Measurements from ENCODE around the gene ZC3H10. TPM values are rescaled to one million over a fixed set of nuclear protein-coding genes. Genes with fewer than 3 reads are reported as not detected.
"Not testable (repeated sequence)": the region's sequence is repeated elsewhere in the genome, so short reads cannot be mapped to it uniquely, and the experiment has no call there.

Gene ZC3H10
- total RNA-seq, 4 donors from 2014 or later = 1.3 to 9.8 (median 4.2) TPM

DNA sequence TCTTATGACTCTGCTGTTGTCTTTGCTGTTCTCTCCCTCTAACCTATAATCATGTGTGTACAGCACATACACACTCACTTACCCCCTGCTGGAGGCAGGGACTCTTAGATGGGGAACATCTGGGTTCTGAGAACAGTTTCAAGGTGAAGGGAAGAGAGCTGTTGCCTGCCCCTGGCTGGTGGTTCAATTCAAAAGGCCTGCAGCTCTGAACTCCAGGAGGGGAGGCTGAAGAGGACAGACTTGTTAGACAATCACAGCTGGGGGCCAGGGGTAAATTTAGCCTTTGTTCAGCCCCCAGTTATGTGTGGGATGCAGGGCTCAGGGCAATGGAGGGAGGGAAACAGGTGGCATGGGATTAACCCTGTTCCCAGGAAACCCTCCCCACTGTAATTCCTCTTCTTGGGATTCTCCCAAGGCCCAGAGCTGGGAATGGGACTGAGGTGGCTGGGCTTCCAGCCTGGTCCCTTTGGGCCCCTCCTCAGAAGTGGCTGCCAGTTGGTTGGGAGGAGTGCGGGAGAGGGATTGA lies 36.2 kb downstream of the ZC3H10 start:
- intact Hi-C loops (cut with DNase I; ENCODE audit: low total_unique reads) = no loop called here
- no peak for DNase-seq
- H3K27ac ChIP-seq = no peak overlapping the region
- H3K27me3 ChIP-seq = no peaks in the 10 kb centered on the region
- peaks cover 6 to 7% of the 10 kb centered on the region in 2 donors for H3K4me1 ChIP-seq
- H3K9me3 ChIP-seq = no peaks in the 10 kb centered on the region
- H3K4me3 ChIP-seq = no peak overlapping the region
- TF ChIP-seq POLR2A (IDR thresholded peaks at IDR 0.05) = no peak
- TF ChIP-seq, protein P1, sequence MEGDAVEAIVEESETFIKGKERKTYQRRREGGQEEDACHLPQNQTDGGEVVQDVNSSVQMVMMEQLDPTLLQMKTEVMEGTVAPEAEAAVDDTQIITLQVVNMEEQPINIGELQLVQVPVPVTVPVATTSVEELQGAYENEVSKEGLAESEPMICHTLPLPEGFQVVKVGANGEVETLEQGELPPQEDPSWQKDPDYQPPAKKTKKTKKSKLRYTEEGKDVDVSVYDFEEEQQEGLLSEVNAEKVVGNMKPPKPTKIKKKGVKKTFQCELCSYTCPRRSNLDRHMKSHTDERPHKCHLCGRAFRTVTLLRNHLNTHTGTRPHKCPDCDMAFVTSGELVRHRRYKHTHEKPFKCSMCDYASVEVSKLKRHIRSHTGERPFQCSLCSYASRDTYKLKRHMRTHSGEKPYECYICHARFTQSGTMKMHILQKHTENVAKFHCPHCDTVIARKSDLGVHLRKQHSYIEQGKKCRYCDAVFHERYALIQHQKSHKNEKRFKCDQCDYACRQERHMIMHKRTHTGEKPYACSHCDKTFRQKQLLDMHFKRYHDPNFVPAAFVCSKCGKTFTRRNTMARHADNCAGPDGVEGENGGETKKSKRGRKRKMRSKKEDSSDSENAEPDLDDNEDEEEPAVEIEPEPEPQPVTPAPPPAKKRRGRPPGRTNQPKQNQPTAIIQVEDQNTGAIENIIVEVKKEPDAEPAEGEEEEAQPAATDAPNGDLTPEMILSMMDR (IDR thresholded peaks at IDR 0.05) = no peak
- H3K36me3 ChIP-seq = no peaks in the 10 kb centered on the region

DNA sequence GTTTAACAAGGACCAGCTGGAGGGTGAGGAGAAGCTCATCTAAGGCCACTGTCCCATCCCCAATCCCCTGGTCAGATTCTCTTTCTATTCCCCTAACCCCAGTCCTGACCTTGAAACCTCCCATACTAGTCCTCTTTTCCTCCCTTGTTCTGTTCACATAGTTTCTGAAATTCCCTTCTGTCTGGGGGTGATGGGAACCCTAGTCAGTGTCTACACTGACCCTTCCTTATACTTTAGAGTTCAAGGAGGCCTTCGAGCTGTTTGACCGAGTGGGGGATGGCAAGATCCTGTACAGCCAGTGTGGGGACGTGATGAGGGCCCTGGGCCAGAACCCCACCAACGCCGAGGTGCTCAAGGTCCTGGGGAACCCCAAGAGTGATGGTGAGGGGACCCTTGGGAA lies 36.8 kb downstream of the ZC3H10 start:
- Histone ChIP-seq H3K4me1 (peaks cover 6 to 7% of the 10 kb centered on the region in 2 donors), H3K9me3 (no peaks in the 10 kb centered on the region), H3K27me3 (no peaks in the 10 kb centered on the region), H3K27ac (no peak overlapping the region), H3K36me3 (no peaks in the 10 kb centered on the region), H3K4me3 (no peak overlapping the region)
- no peak for DNase-seq
- intact Hi-C loops (cut with DNase I; ENCODE audit: low total_unique reads) = no loop called here
- TF ChIP-seq POLR2A (IDR thresholded peaks at IDR 0.05) = no peak
- TF ChIP-seq, protein P1 (IDR thresholded peaks at IDR 0.05) = no peak

DNA sequence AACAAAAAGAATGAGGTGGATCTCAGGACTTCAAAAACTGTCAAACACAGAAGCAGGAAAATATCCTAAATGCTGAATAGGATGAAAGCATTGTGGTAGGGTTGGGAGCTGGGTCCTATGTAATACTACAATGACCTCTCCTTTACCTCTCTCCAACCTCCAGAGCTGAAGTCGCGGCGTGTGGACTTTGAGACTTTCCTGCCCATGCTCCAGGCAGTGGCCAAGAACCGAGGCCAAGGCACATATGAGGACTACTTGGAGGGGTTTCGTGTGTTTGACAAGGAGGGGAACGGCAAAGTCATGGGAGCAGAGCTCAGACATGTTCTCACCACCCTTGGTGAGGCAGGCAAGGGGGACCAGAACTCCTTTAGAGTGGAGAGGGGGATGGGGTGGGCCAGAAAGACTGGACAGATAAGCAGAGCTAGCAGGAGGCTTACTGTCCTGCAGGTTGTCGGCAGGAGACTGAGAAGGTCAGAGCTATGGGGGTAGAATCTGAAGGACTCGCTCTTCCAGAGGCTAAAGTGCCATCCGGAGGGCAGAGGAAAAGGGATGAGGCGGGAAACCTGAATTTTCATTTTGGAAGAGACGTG lies 37.3 kb downstream of the ZC3H10 start:
- Histone ChIP-seq H3K4me3 (no peak overlapping the region), H3K9me3 (no peaks in the 10 kb centered on the region), H3K27me3 (no peaks in the 10 kb centered on the region), H3K36me3 (no peaks in the 10 kb centered on the region), H3K4me1 (peaks cover 6 to 7% of the 10 kb centered on the region in 2 donors), H3K27ac (no peak overlapping the region)
- intact Hi-C loops (cut with DNase I; ENCODE audit: low total_unique reads) = no loop called here
- TF ChIP-seq POLR2A (IDR thresholded peaks at IDR 0.05) = no peak
- TF ChIP-seq, protein P1 (IDR thresholded peaks at IDR 0.05) = no peak
- no peak for DNase-seq

DNA sequence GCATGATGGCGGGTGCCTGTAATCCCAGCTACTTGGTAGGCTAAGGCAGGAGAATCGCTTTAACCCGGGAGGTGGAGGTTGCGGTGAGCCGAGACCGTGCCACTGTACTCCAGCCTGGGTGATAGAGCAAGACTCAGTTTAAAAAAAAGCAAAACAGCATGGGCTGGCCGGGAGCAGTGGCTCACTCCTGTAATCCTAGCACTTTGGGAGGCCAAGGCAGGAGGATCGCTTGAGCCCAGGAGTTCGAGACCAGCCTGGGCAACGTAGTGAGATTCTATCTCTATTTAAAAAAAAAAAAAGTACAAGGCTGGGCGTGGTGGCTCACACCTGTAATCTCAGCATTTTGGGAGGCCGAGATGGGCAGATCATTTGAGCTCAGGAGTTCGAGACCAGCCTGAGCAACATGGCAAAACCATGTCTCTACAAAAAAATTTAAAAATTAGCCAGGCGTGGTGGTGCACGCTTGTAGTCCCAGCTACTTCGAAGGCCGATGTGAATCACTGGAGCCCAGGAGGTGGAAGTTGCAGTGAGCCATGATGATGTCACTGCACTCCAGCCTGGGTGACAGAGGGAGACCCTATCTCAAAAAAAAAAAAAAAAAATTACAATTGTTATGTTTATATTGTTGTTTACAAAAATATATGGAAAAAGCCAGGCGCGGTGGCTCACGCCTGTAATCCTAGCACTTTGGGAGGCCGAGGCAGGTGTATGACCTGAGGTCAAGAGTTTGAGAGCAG lies 38.6 kb downstream of the ZC3H10 start:
- intact Hi-C loops (cut with DNase I; ENCODE audit: low total_unique reads); H3K9me3 ChIP-seq; H3K36me3 ChIP-seq; H3K27me3 ChIP-seq; DNase-seq: not testable (repeated sequence)
- Histone ChIP-seq H3K4me1 (peaks cover 6 to 17% of the 10 kb centered on the region in 2 donors), H3K27ac (peak overlapping the region; percentile 99), H3K4me3 (peak overlapping the region; percentile 89 to 98)

DNA sequence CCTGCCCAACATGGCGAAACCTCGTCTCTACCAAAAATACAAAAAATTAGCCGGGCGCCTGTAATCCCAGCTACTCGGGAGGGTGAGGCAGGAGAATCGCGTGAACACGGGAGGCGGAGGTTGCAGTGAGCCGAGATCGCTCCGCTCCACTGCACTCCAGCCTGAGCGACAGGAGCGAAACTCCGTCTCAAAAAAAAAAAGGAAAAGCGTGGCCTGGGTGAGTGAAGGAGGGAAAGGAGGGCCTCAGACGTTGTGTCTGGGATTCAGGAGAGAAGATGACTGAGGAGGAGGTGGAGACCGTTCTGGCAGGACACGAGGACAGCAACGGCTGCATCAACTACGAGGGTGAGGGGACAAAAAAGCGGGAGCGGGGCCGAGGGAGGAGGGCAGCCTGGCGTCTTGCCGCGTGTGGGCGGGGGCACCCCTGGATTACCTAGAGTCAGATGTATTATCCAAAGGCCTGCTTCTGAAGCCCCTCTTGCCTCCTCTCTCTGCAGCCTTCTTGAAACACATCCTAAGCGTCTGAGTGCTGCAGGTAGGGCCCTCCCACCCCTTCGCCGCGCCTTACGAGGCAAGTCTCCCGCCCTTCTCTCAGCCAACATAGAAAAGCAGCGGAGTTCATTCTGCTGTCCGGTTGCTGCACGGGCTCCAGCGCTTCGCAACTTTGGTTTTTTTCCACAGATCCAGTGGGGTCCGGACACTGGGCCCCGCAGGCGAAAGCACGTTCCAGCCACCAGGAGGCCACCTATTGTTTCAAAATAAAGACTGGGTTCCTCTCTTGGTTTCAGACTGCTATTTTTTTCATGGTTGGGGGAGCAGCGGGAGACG lies 39.3 kb downstream of the ZC3H10 start:
- H3K27ac ChIP-seq = peak overlapping the region; percentile 99
- H3K27me3 ChIP-seq = no peaks in the 10 kb centered on the region
- H3K4me3 ChIP-seq = peak overlapping the region; percentile 89 to 98
- no peaks in the 10 kb centered on the region for H3K9me3 ChIP-seq
- intact Hi-C loops (cut with DNase I; ENCODE audit: low total_unique reads) = no loop called here
- H3K36me3 ChIP-seq = no peaks in the 10 kb centered on the region
- peak; percentile 8 to 59 for TF ChIP-seq POLR2A (IDR thresholded peaks at IDR 0.05)
- TF ChIP-seq, protein P1 (IDR thresholded peaks at IDR 0.05) = peak; percentile 76 to 94 (median 86)
- peaks cover 6 to 22% of the 10 kb centered on the region in 2 donors for H3K4me1 ChIP-seq
- peak; percentile 93 to 95 for DNase-seq

All from uterus (tissue), 4 donors.